PC-3 (cell line): ENCODE data around the gene NFYC.

Experiments
- CTCF ChIP-seq: fragments of 300-600 bp; sonication (generic); conservative IDR thresholded peaks from 2 replicates; pipeline ENCODE4 v1.5.1; 2017; ENCODE audit warnings: antibody characterized with exemption, low read depth, mild to moderate bottlenecking, low read length
- EZH2phosphoT487 ChIP-seq: fragments of 300-600 bp; sonication (generic); IDR thresholded peaks from 2 replicates; pipeline ENCODE4 v1.6.1; 2018; ENCODE audit warnings: mild to moderate bottlenecking, antibody characterized with exemption, low read length, borderline replicate concordance

DNA sequence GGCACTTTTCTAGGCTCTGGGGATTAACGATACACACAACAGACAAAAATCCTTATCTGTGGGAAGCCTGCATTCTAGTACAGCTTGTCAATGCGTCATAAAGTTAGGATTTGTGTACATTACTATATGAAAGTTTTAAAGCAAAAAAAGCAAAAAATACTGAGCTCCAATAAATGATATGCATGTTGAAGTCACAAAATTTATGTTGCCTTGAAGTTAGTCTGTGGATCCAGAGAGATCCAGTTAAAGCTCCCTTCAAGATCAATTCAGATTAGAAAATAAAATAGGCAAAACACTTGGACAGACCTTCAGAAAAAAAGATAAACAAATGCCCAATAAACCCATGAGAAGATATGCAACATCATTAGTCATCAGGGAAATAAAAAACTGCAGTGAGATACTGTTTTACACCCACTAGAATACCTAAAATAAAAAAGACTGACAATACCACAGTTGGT, 59.0 kb downstream of the NFYC start:
- TF ChIP-seq CTCF (no peak), EZH2phosphoT487 (no peak)
